Measurements from ENCODE around the gene NFKBIB.

GRCh38 chr19:38945562-38946228 is 45.9 kb downstream of the NFKBIB start:
- TF ChIP-seq, protein P1, sequence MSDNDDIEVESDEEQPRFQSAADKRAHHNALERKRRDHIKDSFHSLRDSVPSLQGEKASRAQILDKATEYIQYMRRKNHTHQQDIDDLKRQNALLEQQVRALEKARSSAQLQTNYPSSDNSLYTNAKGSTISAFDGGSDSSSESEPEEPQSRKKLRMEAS (IDR thresholded peaks at IDR 0.05): no peak
- TF ChIP-seq JUN (IDR thresholded peaks at IDR 0.05): no peak
- TF ChIP-seq CTCF (IDR thresholded peaks at IDR 0.05): no peak

Data from A549 (cell line).